Smooth muscle cell (in vitro differentiated cells): Measurements from ENCODE around the gene VTA1. TPM values are rescaled to one million over a fixed set of nuclear protein-coding genes. Genes with fewer than 3 reads are reported as not detected.

Source experiments
- DNase-seq: peaks from one replicate; lab custom pipeline; 2025; ENCODE audit not compliant: unreplicated experiment; lab: John Stamatoyannopoulos, UW
- H2AFZ ChIP-seq: fragments of 200-600 bp; sonication (generic); 2 replicates; pipeline ENCODE4 v1.6.0; 2016; ENCODE audit warnings: antibody characterized with exemption, low read depth, mild to moderate bottlenecking
- H3F3A ChIP-seq: fragments of 200-600 bp; sonication (generic); 2 replicates; pipeline ENCODE4 v1.6.0; 2017; ENCODE audit warnings: antibody characterized with exemption, low read depth
- H3K27ac ChIP-seq: fragments of 200-600 bp; sonication (generic); 2 replicates; pipeline ENCODE4 v1.5.1; 2016; ENCODE audit warnings: low read depth, mild to moderate bottlenecking
- H3K27me3 ChIP-seq: fragments of 200-600 bp; sonication (generic); 2 replicates; pipeline ENCODE4 v1.6.1; 2016; ENCODE audit warnings: low read depth, mild to moderate bottlenecking
- H3K36me3 ChIP-seq: fragments of 200-600 bp; sonication (generic); 2 replicates; pipeline ENCODE4 v1.5.1; 2016; ENCODE audit warnings: low read depth
- H3K4me1 ChIP-seq: fragments of 200-600 bp; sonication (generic); 2 replicates; pipeline ENCODE4 v1.5.1; 2016; ENCODE audit warnings: low read depth
- H3K4me2 ChIP-seq: fragments of 200-600 bp; sonication (generic); 2 replicates; pipeline ENCODE4 v1.6.0; 2016; ENCODE audit warnings: mild to moderate bottlenecking
- H3K4me3 ChIP-seq: fragments of 200-600 bp; sonication (generic); 2 replicates; pipeline ENCODE4 v1.5.1; 2016; ENCODE audit warnings: mild to moderate bottlenecking
- H3K79me2 ChIP-seq: fragments of 200-600 bp; sonication (generic); 2 replicates; pipeline ENCODE4 v1.6.0; 2016; ENCODE audit warnings: low read depth, mild to moderate bottlenecking
- H3K9ac ChIP-seq: fragments of 200-600 bp; sonication (generic); 2 replicates; pipeline ENCODE4 v1.6.0; 2016; ENCODE audit warnings: low read depth
- H3K9me3 ChIP-seq: fragments of 200-600 bp; sonication (generic); replicated peaks from 2 replicates; pipeline ENCODE4 v1.5.1; 2016; ENCODE audit warnings: low read depth
- H4K20me1 ChIP-seq: fragments of 200-600 bp; sonication (generic); 2 replicates; pipeline ENCODE4 v1.6.0; 2016; ENCODE audit warnings: low read depth
- CTCF ChIP-seq: fragments of 200-600 bp; sonication (generic); IDR thresholded peaks from 2 replicates; pipeline ENCODE4 v1.5.1; 2017; ENCODE audit warnings: borderline replicate concordance, mild to moderate bottlenecking, antibody characterized with exemption; ENCODE audit not compliant: insufficient read depth, poor library complexity, severe bottlenecking
- WGBS: methylation state at CpG from one replicate; pipeline ENCODE4 v1.1.7; 2016; ENCODE audit warnings: low lambda C conversion rate; 5-methylcytosine and 5-hydroxymethylcytosine counted together
- polyA plus RNA-seq: library from polyadenylated mRNA; unstranded; fragments of >200 nt; fragmentation: Nextera tagmentation; extraction: Ambion mirVana; gene quantifications from 2 replicates; pipeline ENCODE4 v1.2.1, GENCODE V29; 2016
- total RNA-seq: library from RNA; depleted of rRNA; stranded (reverse); fragments of >200 nt; gene quantifications from 2 replicates; pipeline ENCODE4 v1.2.3, GENCODE V29; 2014

VTA1 gene
- total and polyA plus RNA-seq, 2 experiments from 2014 or later: 58.5 to 94.1 TPM

DNA sequence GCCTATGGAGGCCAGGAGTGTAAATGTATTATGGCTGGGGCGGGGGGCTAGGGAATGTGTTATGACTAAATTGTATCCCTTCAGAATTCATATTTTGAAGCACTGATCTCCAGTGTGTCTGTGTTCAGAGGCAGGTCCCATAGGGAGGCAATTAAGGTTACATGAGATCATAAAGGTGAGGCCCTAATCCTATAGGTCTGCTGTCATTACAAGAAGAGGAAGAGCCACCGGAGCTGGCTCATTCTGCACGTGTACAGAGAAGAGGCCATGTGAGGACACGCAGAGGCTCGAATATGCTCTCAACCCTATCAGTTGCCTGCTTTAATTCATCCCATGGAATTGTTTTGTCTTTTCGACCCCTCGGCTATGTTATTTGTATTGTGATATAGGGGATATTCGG is 76.9 kb downstream of the VTA1 start:
- no peak for TF ChIP-seq CTCF
- 97% methylated on average over 8 of the region's 8 CpGs for WGBS

DNA sequence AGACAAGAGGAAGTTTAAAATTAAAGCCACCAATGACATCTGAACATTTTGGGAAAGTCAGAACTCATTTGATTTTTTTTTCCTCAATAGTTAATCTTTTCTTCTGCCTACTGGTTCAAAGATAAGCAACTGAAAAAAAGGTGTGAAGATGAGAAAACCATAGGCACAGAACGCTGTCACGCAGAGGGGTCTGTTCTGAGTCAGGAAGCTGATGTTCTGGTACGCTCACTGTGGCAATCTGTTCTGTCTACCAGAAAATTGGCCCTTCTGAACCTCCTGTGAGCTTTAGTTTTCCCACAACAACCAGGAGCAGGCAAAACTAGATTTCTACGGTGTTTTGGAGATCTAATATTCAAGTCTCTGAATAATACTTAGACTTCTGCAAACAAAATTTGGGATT is 78.1 kb downstream of the VTA1 start:
- Histone ChIP-seq H3K4me2 (peak overlapping the region; percentile 26), H3K4me3 (no peak overlapping the region), H3K27ac (no peak overlapping the region), H4K20me1 (no peaks in the 10 kb centered on the region), H3F3A (no peaks in the 10 kb centered on the region), H3K9me3 (no peaks in the 10 kb centered on the region), H3K79me2 (no peaks in the 10 kb centered on the region), H3K36me3 (no peaks in the 10 kb centered on the region), H3K9ac (no peak overlapping the region), H2AFZ (no peak overlapping the region), H3K27me3 (no peaks in the 10 kb centered on the region), H3K4me1 (no peaks in the 10 kb centered on the region)
- 25% methylated on average over 4 of the region's 4 CpGs for WGBS
- no peak for DNase-seq
- TF ChIP-seq CTCF: no peak

More for the DNA sequence above, 76.9 kb downstream of the VTA1 start:
- H3K79me2 ChIP-seq: no peaks in the 10 kb centered on the region
- no peaks in the 10 kb centered on the region for H3K4me1 ChIP-seq
- H3K27me3 ChIP-seq: no peaks in the 10 kb centered on the region
- no peak overlapping the region for H3K9ac ChIP-seq
- no peaks in the 10 kb centered on the region for H3F3A ChIP-seq
- no peaks in the 10 kb centered on the region for H3K9me3 ChIP-seq
- H3K4me3 ChIP-seq: no peak overlapping the region
- no peak overlapping the region for H2AFZ ChIP-seq
- H3K36me3 ChIP-seq: no peaks in the 10 kb centered on the region
- H3K4me2 ChIP-seq: no peak overlapping the region
- DNase-seq: no peak
- H4K20me1 ChIP-seq: no peaks in the 10 kb centered on the region
- H3K27ac ChIP-seq: no peak overlapping the region

GRCh38 chr6:142225552-142225951 is 78.5 kb downstream of the VTA1 start:
- H3K79me2 ChIP-seq: no peaks in the 10 kb centered on the region
- 70% methylated on average over 5 of the region's 5 CpGs for WGBS

More at GRCh38 chr6:142225552-142225951, 78.5 kb downstream of the VTA1 start:
- Histone ChIP-seq H3K4me1 (no peaks in the 10 kb centered on the region), H3K4me2 (no peak overlapping the region), H3K9ac (no peak overlapping the region), H3K36me3 (no peaks in the 10 kb centered on the region), H3F3A (no peaks in the 10 kb centered on the region), H3K27ac (no peak overlapping the region), H4K20me1 (no peaks in the 10 kb centered on the region), H3K27me3 (no peaks in the 10 kb centered on the region), H2AFZ (no peak overlapping the region), H3K4me3 (no peak overlapping the region), H3K9me3 (no peaks in the 10 kb centered on the region)
- DNase-seq: no peak
- no peak for TF ChIP-seq CTCF
